ENCODE measurements around the gene SAMD8. TPM values are rescaled to one million over a fixed set of nuclear protein-coding genes. Genes with fewer than 3 reads are reported as not detected.
"Not testable (repeated sequence)": the region's sequence is repeated elsewhere in the genome, so short reads cannot be mapped to it uniquely, and the experiment has no call there.

The SAMD8 gene
- total RNA-seq, 1 donor from 2014 or later: 17.7 TPM

- DNase-seq: no peak
- Mint-ChIP-seq H3K4me1 (peaks cover 29% of the 10 kb centered on the region), H3K27ac (no peak overlapping the region), H3K27me3 (no peaks in the 10 kb centered on the region), H3K36me3 (ENCODE audit: low read depth) (peaks cover 9% of the 10 kb centered on the region), H3K9me3 (no peaks in the 10 kb centered on the region), H3K4me3 (no peak overlapping the region)
- intact Hi-C loops (cut with micrococcal nuclease): no loop called here
Measured at GRCh38 chr10:75207079-75207856, 95.8 kb downstream of the SAMD8 start.

GRCh38 chr10:75207857-75208144 is 96.3 kb downstream of the SAMD8 start:
- Mint-ChIP-seq H3K27ac (peak overlapping the region; percentile 79), H3K36me3 (ENCODE audit: low read depth) (peaks cover 14% of the 10 kb centered on the region), H3K9me3 (no peaks in the 10 kb centered on the region), H3K4me1 (peaks cover 34% of the 10 kb centered on the region), H3K4me3 (no peak overlapping the region), H3K27me3 (no peaks in the 10 kb centered on the region)
- intact Hi-C loops (cut with micrococcal nuclease): no loop called here
- DNase-seq: no peak

GRCh38 chr10:75208181-75208580 is 96.7 kb downstream of the SAMD8 start:
- Mint-ChIP-seq H3K4me3 (peak overlapping the region; percentile 53), H3K4me1 (peaks cover 34% of the 10 kb centered on the region), H3K9me3 (no peaks in the 10 kb centered on the region), H3K36me3 (ENCODE audit: low read depth) (peaks cover 15% of the 10 kb centered on the region), H3K27me3 (no peaks in the 10 kb centered on the region), H3K27ac (peak overlapping the region; percentile 79)
- intact Hi-C loops (cut with micrococcal nuclease): no loop called here
- peak; percentile 64 for DNase-seq

GRCh38 chr10:75209086-75209920 is 97.8 kb downstream of the SAMD8 start:
- Mint-ChIP-seq H3K4me1 (peaks cover 38% of the 10 kb centered on the region), H3K36me3 (ENCODE audit: low read depth) (peaks cover 21% of the 10 kb centered on the region), H3K27me3 (no peaks in the 10 kb centered on the region), H3K27ac (peak overlapping the region; percentile 100), H3K9me3 (no peaks in the 10 kb centered on the region), H3K4me3 (peak overlapping the region; percentile 96)
- no peak for DNase-seq
- intact Hi-C loops (cut with micrococcal nuclease): no loop called here

GRCh38 chr10:75209921-75210281 is 98.4 kb downstream of the SAMD8 start:
- Mint-ChIP-seq H3K36me3 (ENCODE audit: low read depth) (peaks cover 23% of the 10 kb centered on the region), H3K4me1 (peaks cover 38% of the 10 kb centered on the region), H3K4me3 (peak overlapping the region; percentile 96), H3K27ac (peak overlapping the region; percentile 100), H3K9me3 (no peaks in the 10 kb centered on the region), H3K27me3 (no peaks in the 10 kb centered on the region)
- intact Hi-C loops (cut with micrococcal nuclease): loop anchor here (1.0 to 2.0 kb wide), 6 partner anchors 20 to 1034 kb away; partner anchors contain the start of gene SAMD8
- DNase-seq: peak; percentile 94

- Mint-ChIP-seq H3K9me3 (no peaks in the 10 kb centered on the region), H3K27ac (peak within 1 kb of the TSS; percentile 100), H3K27me3 (no peaks in the 10 kb centered on the region), H3K4me3 (peak within 1 kb of the TSS; percentile 96), H3K36me3 (ENCODE audit: low read depth) (peaks cover 24% of the 10 kb centered on the region), H3K4me1 (peaks cover 34% of the 10 kb centered on the region)
- peak; percentile 99 for DNase-seq
- intact Hi-C loops (cut with micrococcal nuclease): loop anchor here (1.0 to 2.0 kb wide), 7 partner anchors 20 to 1059 kb away; partner anchors contain the start of genes ADK and SAMD8
Measured at GRCh38 chr10:75210282-75211006, 99.0 kb downstream of the SAMD8 start, which contains the start of gene VDAC2. Gene VDAC2 (plus strand): TSS chr10:75210796. CDS start chr10:75211159, 363 bp downstream.

GRCh38 chr10:75211007-75211691 is 99.7 kb downstream of the SAMD8 start:
- H3K4me1 Mint-ChIP-seq: peaks cover 35% of the 10 kb centered on the region
- H3K4me3 Mint-ChIP-seq: peak overlapping the region; percentile 96
- H3K36me3 Mint-ChIP-seq (ENCODE audit: low read depth): peaks cover 31% of the 10 kb centered on the region
- H3K27ac Mint-ChIP-seq: peak overlapping the region; percentile 100
- H3K9me3 Mint-ChIP-seq: no peaks in the 10 kb centered on the region
- no peaks in the 10 kb centered on the region for H3K27me3 Mint-ChIP-seq
- DNase-seq: peak; percentile 78
- intact Hi-C loops (cut with micrococcal nuclease): loop anchor here (1.0 to 2.0 kb wide), 2 partner anchors 622 to 1060 kb away; partner anchors contain the start of gene ADK

- Mint-ChIP-seq H3K4me1 (peaks cover 41% of the 10 kb centered on the region), H3K4me3 (peak overlapping the region; percentile 96), H3K36me3 (ENCODE audit: low read depth) (peaks cover 39% of the 10 kb centered on the region), H3K27ac (peak overlapping the region; percentile 100), H3K27me3 (no peaks in the 10 kb centered on the region), H3K9me3 (no peaks in the 10 kb centered on the region)
- intact Hi-C loops (cut with micrococcal nuclease): no loop called here
- no peak for DNase-seq
Measured at GRCh38 chr10:75212343-75212742, 100.9 kb downstream of the SAMD8 start.

- DNase-seq: no peak
- no peaks in the 10 kb centered on the region for H3K27me3 Mint-ChIP-seq
- no peak overlapping the region for H3K4me3 Mint-ChIP-seq
- intact Hi-C loops (cut with micrococcal nuclease): no loop called here
- peaks cover 41% of the 10 kb centered on the region for H3K4me1 Mint-ChIP-seq
- H3K9me3 Mint-ChIP-seq: no peaks in the 10 kb centered on the region
- peaks cover 83% of the 10 kb centered on the region for H3K36me3 Mint-ChIP-seq (ENCODE audit: low read depth)
- no peak overlapping the region for H3K27ac Mint-ChIP-seq
Measured at GRCh38 chr10:75220274-75220673, 108.8 kb downstream of the SAMD8 start.

GRCh38 chr10:75221492-75221891 is 110.0 kb downstream of the SAMD8 start:
- peaks cover 42% of the 10 kb centered on the region for H3K4me1 Mint-ChIP-seq
- H3K9me3 Mint-ChIP-seq; H3K4me3 Mint-ChIP-seq; DNase-seq; intact Hi-C loops (cut with micrococcal nuclease); H3K27me3 Mint-ChIP-seq; H3K27ac Mint-ChIP-seq: not testable (repeated sequence)
- H3K36me3 Mint-ChIP-seq (ENCODE audit: low read depth): peaks cover 83% of the 10 kb centered on the region

- Mint-ChIP-seq H3K4me1 (peaks cover 47% of the 10 kb centered on the region), H3K27me3 (no peaks in the 10 kb centered on the region), H3K9me3 (no peaks in the 10 kb centered on the region), H3K36me3 (ENCODE audit: low read depth) (peaks cover 76% of the 10 kb centered on the region), H3K27ac (no peak overlapping the region), H3K4me3 (no peak overlapping the region)
- no peak for DNase-seq
- intact Hi-C loops (cut with micrococcal nuclease): no loop called here
Measured at GRCh38 chr10:75223507-75223906, 112.1 kb downstream of the SAMD8 start.

GRCh38 chr10:75226095-75226494 is 114.6 kb downstream of the SAMD8 start:
- Mint-ChIP-seq H3K36me3 (ENCODE audit: low read depth) (peaks cover 74% of the 10 kb centered on the region), H3K27ac (no peak overlapping the region)
- intact Hi-C loops (cut with micrococcal nuclease): no loop called here

GRCh38 chr10:75226656-75227055 is 115.2 kb downstream of the SAMD8 start:
- intact Hi-C loops (cut with micrococcal nuclease): no loop called here
- H3K27ac Mint-ChIP-seq: no peak overlapping the region
- DNase-seq: no peak
- H3K27me3 Mint-ChIP-seq: no peaks in the 10 kb centered on the region
- H3K9me3 Mint-ChIP-seq: no peaks in the 10 kb centered on the region
- peaks cover 75% of the 10 kb centered on the region for H3K36me3 Mint-ChIP-seq (ENCODE audit: low read depth)
- H3K4me1 Mint-ChIP-seq: peaks cover 51% of the 10 kb centered on the region
- H3K4me3 Mint-ChIP-seq: no peak overlapping the region

More at GRCh38 chr10:75226095-75226494, 114.6 kb downstream of the SAMD8 start:
- DNase-seq: no peak
- H3K27me3 Mint-ChIP-seq: no peaks in the 10 kb centered on the region
- H3K4me1 Mint-ChIP-seq: peaks cover 52% of the 10 kb centered on the region
- no peaks in the 10 kb centered on the region for H3K9me3 Mint-ChIP-seq
- no peak overlapping the region for H3K4me3 Mint-ChIP-seq

Data from activated CD4-positive, alpha-beta T cell treated with anti-CD3 and anti-CD28 coated beads, Interleukin-2, amount 10 ng/mL, durations not matched to agents 24 days and 14 days (primary cell).